Renal cortical epithelial cell (primary cell): ENCODE measurements around the gene APC. TPM values are rescaled to one million over a fixed set of nuclear protein-coding genes. Genes with fewer than 3 reads are reported as not detected.
"Not testable (repeated sequence)": the region's sequence is repeated elsewhere in the genome, so short reads cannot be mapped to it uniquely, and the experiment has no call there.

Source experiments
- DNase-seq: peaks from one replicate; pipeline ENCODE4 v3.0.0-alpha.2; 2011; ENCODE audit warnings: low read depth
- total RNA-seq: library from RNA; depleted of rRNA; stranded (reverse); fragments of >200 nt; gene quantifications from 2 replicates; pipeline ENCODE4 v1.2.3, GENCODE V29; 2014

Gene APC
- total RNA-seq, 1 donor from 2014 or later: 95.3 TPM

GRCh38 chr5:112716895-112717294 is 20.8 kb upstream of the APC start:
- DNase-seq: not testable (repeated sequence)

- no peak for DNase-seq
These were observed 20.1 kb upstream of the APC start for GRCh38 chr5:112717506-112718082.

DNA sequence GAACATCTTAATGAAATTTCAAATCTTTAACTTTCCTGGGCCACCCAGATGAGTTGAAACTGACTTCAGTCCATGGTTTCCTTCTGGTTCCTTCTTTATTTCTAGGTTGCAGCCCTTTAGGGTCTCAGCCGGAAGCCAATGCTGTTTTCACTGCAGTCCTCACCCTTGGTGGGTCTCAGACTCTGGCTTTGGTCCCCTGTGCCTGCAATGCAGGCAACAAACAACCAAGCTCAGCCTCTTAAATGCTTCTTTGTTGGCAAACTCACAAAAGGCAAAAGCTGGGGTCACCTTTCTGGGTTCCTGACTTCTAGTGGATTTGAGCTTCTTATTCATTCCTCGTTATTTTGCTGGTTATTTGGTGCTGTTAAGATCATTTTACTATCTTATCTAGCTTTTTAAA is 19.3 kb upstream of the APC start:
- DNase-seq: no peak

GRCh38 chr5:112720576-112720975 is 17.1 kb upstream of the APC start:
- no peak for DNase-seq

DNA sequence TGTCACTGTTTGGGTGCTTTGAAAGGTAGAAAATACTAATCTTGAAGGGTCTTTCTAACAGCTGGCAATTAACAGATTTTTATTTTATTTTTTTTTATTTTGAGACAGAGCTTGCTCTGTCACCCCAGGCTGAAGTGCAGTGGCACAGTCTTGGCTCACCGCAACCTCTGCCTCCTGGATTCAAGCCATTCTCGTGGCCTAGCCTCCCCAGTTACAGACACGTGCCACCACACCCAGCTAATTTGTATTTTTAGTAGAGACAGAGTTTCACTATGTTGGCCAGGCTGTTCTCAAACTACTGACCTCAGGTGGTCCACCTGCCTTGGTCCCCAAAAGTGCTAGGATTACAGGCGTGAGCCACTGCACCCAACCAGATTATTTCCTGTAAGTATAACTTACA is 12.8 kb upstream of the APC start:
- DNase-seq: no peak

DNA sequence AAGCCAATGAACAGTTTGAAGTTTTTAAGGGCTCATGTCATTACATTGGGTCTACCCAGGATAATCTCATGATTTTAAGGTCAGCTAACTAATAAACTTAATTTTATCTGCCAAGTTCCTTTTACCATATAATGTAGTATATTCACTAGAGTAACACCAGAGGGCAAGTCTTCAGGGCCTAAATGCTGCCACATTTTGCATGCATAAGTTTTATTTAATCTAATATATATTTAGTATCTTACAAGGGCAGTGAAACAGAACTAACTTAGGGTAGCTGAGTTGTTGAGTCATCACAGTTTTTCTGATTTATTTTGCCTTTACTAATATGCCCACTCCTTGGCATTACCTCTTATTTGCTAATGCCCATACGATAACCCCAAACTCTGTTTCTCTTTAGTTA is 8.1 kb upstream of the APC start:
- DNase-seq: no peak

GRCh38 chr5:112732131-112732530 is 5.6 kb upstream of the APC start:
- DNase-seq: no peak

- no peak for DNase-seq
These were observed 4.1 kb upstream of the APC start for GRCh38 chr5:112733586-112733985.

- no peak for DNase-seq
These were observed 3.1 kb upstream of the APC start for GRCh38 chr5:112734597-112734996.

DNA sequence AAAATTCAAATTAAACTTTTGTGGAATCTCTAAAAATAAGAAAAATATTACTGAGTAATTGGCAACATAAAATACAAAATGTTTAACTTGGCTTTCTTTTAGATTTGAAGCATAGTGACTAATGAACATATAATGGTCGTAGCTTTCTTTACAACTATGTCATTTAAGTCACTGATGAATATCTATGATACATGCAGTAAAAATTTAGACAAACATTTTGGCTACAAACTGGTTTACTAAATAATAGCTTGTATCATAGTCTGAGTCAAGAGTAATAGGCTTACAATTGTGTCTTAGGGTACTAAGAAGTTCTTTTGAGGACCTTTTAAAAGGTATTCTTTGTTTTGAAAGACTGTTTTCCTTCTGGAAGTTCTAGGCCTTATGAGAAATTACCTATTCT is 2.0 kb upstream of the APC start:
- DNase-seq: peak; percentile 52

GRCh38 chr5:112737070-112737462 is 619 bp upstream of the APC start:
- no peak for DNase-seq

DNA sequence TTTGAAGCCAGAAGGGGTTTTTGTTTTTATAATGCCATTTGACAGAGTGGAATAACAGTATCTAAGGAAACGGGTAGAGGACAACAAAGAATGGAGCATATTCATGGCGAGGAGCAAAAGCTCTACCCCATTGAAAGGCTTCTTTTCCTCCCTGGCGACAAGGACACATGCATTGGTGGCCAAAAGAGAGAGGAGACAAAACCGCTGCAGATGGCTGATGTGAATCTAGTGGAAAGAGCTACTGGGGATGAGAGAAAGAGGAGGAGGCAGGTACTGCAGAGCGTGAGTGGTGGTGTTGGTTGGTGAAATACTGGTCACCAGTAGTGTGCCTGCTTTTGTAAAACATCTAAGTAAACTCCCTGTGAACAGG is 491 bp downstream of the APC start:
- DNase-seq: peak; percentile 6

GRCh38 chr5:112742424-112742823 is 4.7 kb downstream of the APC start:
- DNase-seq: peak; percentile 43

- no peak for DNase-seq
These were observed 5.9 kb downstream of the APC start for GRCh38 chr5:112743631-112744030.

- DNase-seq: no peak
These were observed 14.7 kb downstream of the APC start for GRCh38 chr5:112752335-112752734.

- no peak for DNase-seq
These were observed 18.0 kb downstream of the APC start for GRCh38 chr5:112755703-112756102.

GRCh38 chr5:112757468-112758208 is 20.0 kb downstream of the APC start:
- DNase-seq: peak; percentile 78

GRCh38 chr5:112758676-112759075 is 21.0 kb downstream of the APC start:
- no peak for DNase-seq

- DNase-seq: peak; percentile 63
These were observed 24.6 kb downstream of the APC start for GRCh38 chr5:112762113-112762810.

- no peak for DNase-seq
These were observed 25.5 kb downstream of the APC start for GRCh38 chr5:112763165-112763564.

GRCh38 chr5:112772124-112772523 is 34.4 kb downstream of the APC start:
- DNase-seq: peak; percentile 16

GRCh38 chr5:112776301-112776856 is 38.7 kb downstream of the APC start:
- peak; percentile 45 for DNase-seq

DNA sequence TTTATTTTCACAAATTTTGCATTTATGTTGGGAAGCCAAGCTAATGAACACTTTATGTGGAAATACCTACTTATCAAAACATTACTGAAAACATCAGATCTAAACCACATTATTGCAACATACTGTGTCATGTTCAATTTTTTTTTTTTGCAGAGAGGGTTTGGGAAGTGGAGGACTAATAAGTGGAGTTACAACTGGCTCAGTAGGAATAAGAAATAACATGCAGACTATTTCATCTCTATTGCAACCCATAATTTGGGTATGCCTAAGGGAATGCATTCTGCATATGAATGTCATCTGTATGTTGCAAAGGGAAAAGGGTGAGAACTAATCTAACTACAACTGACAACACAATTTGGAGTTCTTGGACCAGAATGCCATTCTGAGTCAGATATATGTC is 41.8 kb downstream of the APC start:
- peak; percentile 88 for DNase-seq
